NB4 (cell line): Measurements from ENCODE around the gene BRD1.

Experiments
- CTCF ChIP-seq: IDR thresholded peaks from one replicate; pipeline ENCODE4 v1.5.1; 2012; ENCODE audit warnings: low read depth, low read length
- POLR2A ChIP-seq: IDR thresholded peaks from 2 replicates; pipeline ENCODE4 v1.6.1; 2011; ENCODE audit warnings: mild to moderate bottlenecking; ENCODE audit not compliant: insufficient read length; ENCODE audit errors: extremely low read depth

GRCh38 chr22:49812838-49813237 lies 14.8 kb downstream of the BRD1 start:
- TF ChIP-seq CTCF (no peak), POLR2A (no peak)
